Naive thymus-derived CD4-positive, alpha-beta T cell (primary cell): Measurements from ENCODE around the gene NAALADL2. TPM values are rescaled to one million over a fixed set of nuclear protein-coding genes. Genes with fewer than 3 reads are reported as not detected.
"Not testable (repeated sequence)": the region's sequence is repeated elsewhere in the genome, so short reads cannot be mapped to it uniquely, and the experiment has no call there.

Source experiments
- ATAC-seq: fragments of 150-1000 bp; cut with Tn5 transposase; 2 replicates; pipeline ENCODE4 v1.10.0; 2021; ENCODE audit warnings: mild to moderate bottlenecking, moderate library complexity
- CTCF ChIA-PET: fragments of 350-600 bp; sonication (Branson Sonifier 250); formaldehyde crosslinking; loops from one replicate; lab custom pipeline; 2021; ENCODE audit warnings: antibody characterized with exemption; lab: Charles Lee
- POLR2A ChIA-PET: fragments of 350-600 bp; sonication (Branson Sonifier 250); formaldehyde crosslinking; loops from one replicate; lab custom pipeline; 2021; ENCODE audit warnings: antibody characterized with exemption, inconsistent platforms; lab: Charles Lee
- DNase-seq, 9 donors: peaks; one replicate each; pipeline versions ENCODE4 v3.0.0 to v3.0.0-alpha.2; 2020 to 2022; ENCODE audit warnings: mixed read lengths in 1 of 9
- H3K27ac ChIP-seq: one replicate; pipeline ENCODE4 v1.7.0; 2013; ENCODE audit warnings: mild to moderate bottlenecking, low read depth, low read length, moderate library complexity
- H3K27me3 ChIP-seq, 2 donors: one replicate each; pipeline ENCODE4 v1.7.0; 2013; ENCODE audit warnings: low read length in 2 of 2, mild to moderate bottlenecking in 2 of 2, moderate library complexity in 2 of 2; ENCODE audit not compliant: control insufficient read depth in 2 of 2, insufficient read depth in 2 of 2
- H3K36me3 ChIP-seq, 3 experiments: 1 replicate in 2 of 3; 2 replicates in 1 of 3; pipeline ENCODE4 v1.7.0; 2013; ENCODE audit warnings: low read length in 3 of 3, mild to moderate bottlenecking in 3 of 3, moderate library complexity in 1 of 3; ENCODE audit not compliant: insufficient read depth in 3 of 3, control insufficient read depth in 2 of 3
- H3K4me1 ChIP-seq, 2 donors: one replicate each; pipeline ENCODE4 v1.7.0; 2013; ENCODE audit warnings: low read length in 2 of 2, mild to moderate bottlenecking in 2 of 2, moderate library complexity in 1 of 2; ENCODE audit not compliant: control insufficient read depth in 2 of 2, insufficient read depth in 2 of 2
- H3K4me3 ChIP-seq: 2 replicates; pipeline ENCODE4 v1.7.0; 2013; ENCODE audit warnings: mild to moderate bottlenecking, low read length
- H3K9me3 ChIP-seq, 3 experiments: 1 replicate in 2 of 3; 2 replicates in 1 of 3; pipeline ENCODE4 v1.7.0; 2013; ENCODE audit warnings: low read length in 3 of 3; ENCODE audit not compliant: control insufficient read depth in 2 of 3
- H3K27ac Mint-ChIP-seq, 9 donors: one replicate each; pipeline ENCODE4 v1.8.0; 2020 to 2022; ENCODE audit warnings: mixed read lengths in 9 of 9, mild to moderate bottlenecking in 8 of 9, moderate library complexity in 5 of 9, inconsistent platforms in 2 of 9
- H3K27me3 Mint-ChIP-seq, 5 donors: one replicate each; pipeline ENCODE4 v1.8.0; 2021 to 2022; ENCODE audit warnings: mixed read lengths in 5 of 5, mild to moderate bottlenecking in 1 of 5
- H3K36me3 Mint-ChIP-seq, 5 donors: one replicate each; pipeline ENCODE4 v1.8.0; 2020 to 2022; ENCODE audit warnings: mixed read lengths in 5 of 5, mild to moderate bottlenecking in 3 of 5, inconsistent platforms in 1 of 5
- H3K4me1 Mint-ChIP-seq, 7 donors: one replicate each; pipeline ENCODE4 v1.8.0; 2020 to 2022; ENCODE audit warnings: mixed read lengths in 7 of 7, mild to moderate bottlenecking in 3 of 7, inconsistent platforms in 1 of 7
- H3K4me3 Mint-ChIP-seq, 10 donors: one replicate each; pipeline ENCODE4 v1.8.0; 2020 to 2022; ENCODE audit warnings: mild to moderate bottlenecking in 10 of 10, mixed read lengths in 10 of 10, moderate library complexity in 6 of 10, inconsistent platforms in 2 of 10
- H3K9me3 Mint-ChIP-seq, 11 donors: one replicate each; pipeline ENCODE4 v1.8.0; 2020 to 2022; ENCODE audit warnings: mixed read lengths in 11 of 11, mild to moderate bottlenecking in 4 of 11, inconsistent platforms in 1 of 11, moderate library complexity in 1 of 11
- intact Hi-C, 2 donors: fragments of 100-400 bp; cut with micrococcal nuclease; formaldehyde crosslinking; loops; one replicate each; pipeline ENCODE4 v1.15.1; 2023
- polyA plus RNA-seq, 2 donors: library from polyadenylated mRNA; unstranded; fragments of 300-500 nt; fragmentation: Illumina TruSeq; gene quantifications; one replicate each; pipeline ENCODE4 v1.2.3, GENCODE V29; 2021
- total RNA-seq, 6 experiments: library from RNA in 5 of 6; stranded (reverse) in 5 of 6; gene quantifications; 1 replicate in 5 of 6; 2 replicates in 1 of 6; pipeline ENCODE4 v1.2.3 and lab custom pipeline; 2021 to 2026

Gene NAALADL2
- total and polyA plus RNA-seq, 7 experiments from 2014 or later: 0.76 to 1.4 TPM; not detected in 5

DNA sequence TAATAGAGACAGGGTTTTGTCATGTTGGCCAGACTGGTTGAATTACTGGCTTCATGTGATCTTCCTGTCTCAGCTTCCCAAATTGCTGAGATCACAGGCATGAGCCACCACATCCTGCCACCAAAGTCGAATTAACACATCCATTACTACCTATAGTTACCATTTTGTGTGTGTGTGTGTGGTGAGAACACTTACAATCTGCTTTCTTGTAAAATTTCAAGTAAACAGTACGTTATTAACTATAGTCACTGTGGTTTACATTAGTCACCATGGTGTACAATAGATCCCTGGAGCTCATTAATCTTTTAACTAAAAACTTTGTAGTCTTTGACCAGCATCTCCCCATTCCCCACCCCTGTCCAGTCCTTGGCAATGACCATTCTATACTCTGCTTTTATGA lies 270.0 kb downstream of the NAALADL2 start:
- ChIA-PET POLR2A (no interaction called here), CTCF (no interaction called here)
- Histone ChIP-seq H3K4me1 (no peaks in the 10 kb centered on the region), H3K27ac (no peak overlapping the region), H3K27me3 (no peaks in the 10 kb centered on the region), H3K4me3 (no peak overlapping the region), H3K9me3 (peaks cover 0 to 4% (median 0%) of the 10 kb centered on the region in 3 experiments), H3K36me3 (no peaks in the 10 kb centered on the region)
- ATAC-seq (no peak), DNase-seq (no peak)
- Mint-ChIP-seq H3K4me3 (no peak overlapping the region), H3K36me3 (peaks cover 0 to 3% (median 0%) of the 10 kb centered on the region in 5 donors), H3K27ac (no peak overlapping the region), H3K9me3 (peaks cover 0 to 20% (median 4%) of the 10 kb centered on the region in 11 donors), H3K27me3 (no peaks in the 10 kb centered on the region), H3K4me1 (no peaks in the 10 kb centered on the region)
- intact Hi-C loops: no loop called here

DNA sequence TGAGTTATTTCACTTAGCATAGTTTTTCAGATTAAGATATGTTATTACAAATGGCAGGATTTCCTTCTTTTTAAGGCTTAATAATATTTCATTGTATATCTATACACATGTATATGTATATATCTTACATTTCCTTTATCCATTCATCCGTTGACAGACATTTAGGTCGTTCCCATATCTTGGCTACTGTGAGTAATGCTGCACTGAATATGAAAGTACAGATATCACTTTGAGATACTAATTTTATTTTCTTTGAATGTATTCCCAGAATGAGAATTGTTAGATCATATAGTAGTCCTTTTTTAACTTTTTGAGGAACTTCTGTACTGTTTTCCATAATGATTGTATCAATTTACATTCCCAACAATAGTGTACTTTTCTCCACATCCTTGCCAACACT lies 270.4 kb downstream of the NAALADL2 start:
- Mint-ChIP-seq H3K4me1 (no peaks in the 10 kb centered on the region), H3K27ac (no peak overlapping the region), H3K4me3 (no peak overlapping the region), H3K36me3 (peaks cover 0 to 3% (median 0%) of the 10 kb centered on the region in 5 donors), H3K27me3 (no peaks in the 10 kb centered on the region), H3K9me3 (peaks cover 0 to 21% (median 4%) of the 10 kb centered on the region in 11 donors)
- CTCF ChIA-PET: no interaction called here
- POLR2A ChIA-PET: no interaction called here
- DNase-seq (no peak), ATAC-seq (no peak)
- Histone ChIP-seq H3K27ac (no peak overlapping the region), H3K4me1 (no peaks in the 10 kb centered on the region), H3K27me3 (no peaks in the 10 kb centered on the region), H3K36me3 (no peaks in the 10 kb centered on the region), H3K4me3 (no peak overlapping the region), H3K9me3 (peaks cover 0 to 4% (median 0%) of the 10 kb centered on the region in 3 experiments)
- intact Hi-C loops: no loop called here

GRCh38 chr3:175131866-175132265 lies 272.7 kb downstream of the NAALADL2 start:
- DNase-seq, POLR2A ChIA-PET, H3K27ac ChIP-seq, H3K27me3 ChIP-seq, H3K4me3 ChIP-seq, H3K27me3 Mint-ChIP-seq, H3K4me3 Mint-ChIP-seq, H3K4me1 ChIP-seq, intact Hi-C loops, ATAC-seq, CTCF ChIA-PET, H3K9me3 ChIP-seq, H3K27ac Mint-ChIP-seq, H3K36me3 ChIP-seq, H3K36me3 Mint-ChIP-seq, H3K4me1 Mint-ChIP-seq: not testable (repeated sequence)
- peaks cover 0 to 14% (median 5%) of the 10 kb centered on the region in 11 donors for H3K9me3 Mint-ChIP-seq

DNA sequence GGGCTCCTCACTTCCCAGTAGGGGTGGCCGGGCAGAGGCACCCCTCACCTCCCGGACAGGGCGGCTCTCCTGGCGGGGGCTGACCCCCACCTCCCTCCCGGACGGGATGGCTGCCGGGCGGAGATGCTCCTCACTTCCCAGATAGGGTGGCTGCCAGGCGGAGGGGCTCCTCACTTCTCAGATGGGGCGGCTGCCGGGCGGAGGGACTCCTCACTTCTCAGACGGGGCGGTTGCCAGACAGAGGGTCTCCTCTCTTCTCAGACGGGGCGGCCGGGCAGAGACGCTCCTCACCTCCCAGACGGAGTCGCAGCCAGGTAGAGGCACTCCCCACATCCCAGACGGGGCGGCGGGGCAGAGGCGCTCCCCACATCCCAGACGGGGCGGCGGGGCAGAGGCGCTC lies 273.6 kb downstream of the NAALADL2 start:
- H3K27me3 ChIP-seq, intact Hi-C loops, H3K27ac Mint-ChIP-seq, H3K4me1 Mint-ChIP-seq, H3K4me1 ChIP-seq, DNase-seq, H3K36me3 Mint-ChIP-seq, CTCF ChIA-PET, H3K4me3 Mint-ChIP-seq, ATAC-seq, POLR2A ChIA-PET, H3K36me3 ChIP-seq, H3K9me3 ChIP-seq, H3K27me3 Mint-ChIP-seq, H3K4me3 ChIP-seq, H3K27ac ChIP-seq: not testable (repeated sequence)
- peaks cover 0 to 14% (median 5%) of the 10 kb centered on the region in 11 donors for H3K9me3 Mint-ChIP-seq

DNA sequence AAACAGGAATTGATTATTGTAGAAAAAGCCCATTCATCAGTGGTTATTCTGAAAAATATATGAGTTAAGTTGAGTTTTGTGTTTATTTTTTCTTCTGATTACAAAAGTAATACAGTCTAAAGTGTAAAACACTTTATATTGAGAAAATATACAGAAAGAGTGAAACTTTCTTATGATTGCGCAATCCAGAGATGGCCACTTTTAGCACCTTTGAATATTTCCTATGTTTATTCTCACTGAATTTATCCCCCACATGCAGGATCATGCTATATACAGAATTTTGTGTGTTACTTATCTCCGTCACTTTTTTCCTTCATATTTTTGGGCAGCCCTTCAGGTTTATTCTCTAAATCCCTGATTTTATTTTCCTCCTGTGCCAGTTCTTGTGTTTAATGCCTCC lies 285.2 kb downstream of the NAALADL2 start:
- no peak for ATAC-seq
- CTCF ChIA-PET: no interaction called here
- peaks cover 0 to 15% (median 5%) of the 10 kb centered on the region in 11 donors for H3K9me3 Mint-ChIP-seq

DNA sequence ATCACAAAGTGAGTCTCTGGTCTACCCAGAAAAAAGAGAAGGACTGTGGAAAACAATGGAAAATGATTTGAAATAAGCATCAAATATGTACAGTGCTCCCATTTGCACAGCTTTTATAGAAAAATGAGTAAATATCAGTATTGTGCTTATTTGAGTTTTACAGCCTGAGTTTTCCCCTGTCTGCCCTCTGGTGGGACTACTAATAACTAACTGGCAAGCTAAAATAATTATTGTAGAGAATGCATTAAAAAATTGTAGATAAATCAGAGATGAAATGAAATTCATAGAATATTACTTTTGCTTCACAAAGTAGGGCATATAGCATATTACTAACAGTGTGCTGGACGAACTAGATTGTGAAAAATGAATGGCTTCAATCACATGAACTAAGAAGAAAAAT lies 287.1 kb downstream of the NAALADL2 start:
- H3K4me3 Mint-ChIP-seq: no peak overlapping the region
- no peaks in the 10 kb centered on the region for H3K36me3 Mint-ChIP-seq
- intact Hi-C loops: no loop called here
- peaks cover 0 to 9% (median 3%) of the 10 kb centered on the region in 11 donors for H3K9me3 Mint-ChIP-seq
- DNase-seq (no peak), ATAC-seq (no peak)
- no peaks in the 10 kb centered on the region for H3K27me3 Mint-ChIP-seq
- H3K27ac Mint-ChIP-seq: no peak overlapping the region
- Histone ChIP-seq H3K27me3 (no peaks in the 10 kb centered on the region), H3K27ac (no peak overlapping the region), H3K9me3 (no peaks in the 10 kb centered on the region), H3K36me3 (no peaks in the 10 kb centered on the region), H3K4me3 (no peak overlapping the region), H3K4me1 (no peaks in the 10 kb centered on the region)
- no peaks in the 10 kb centered on the region for H3K4me1 Mint-ChIP-seq
- ChIA-PET POLR2A (no interaction called here), CTCF (no interaction called here)

More for the DNA sequence above, 285.2 kb downstream of the NAALADL2 start:
- H3K27ac Mint-ChIP-seq: no peak overlapping the region
- DNase-seq: no peak
- no peaks in the 10 kb centered on the region for H3K27me3 ChIP-seq
- H3K4me3 Mint-ChIP-seq: no peak overlapping the region
- H3K4me3 ChIP-seq: no peak overlapping the region
- H3K27me3 Mint-ChIP-seq: no peaks in the 10 kb centered on the region
- POLR2A ChIA-PET: no interaction called here
- no peaks in the 10 kb centered on the region for H3K4me1 Mint-ChIP-seq
- no peaks in the 10 kb centered on the region for H3K36me3 Mint-ChIP-seq
- intact Hi-C loops: no loop called here
- no peak overlapping the region for H3K27ac ChIP-seq
- no peaks in the 10 kb centered on the region for H3K9me3 ChIP-seq
- no peaks in the 10 kb centered on the region for H3K4me1 ChIP-seq
- no peaks in the 10 kb centered on the region for H3K36me3 ChIP-seq

DNA sequence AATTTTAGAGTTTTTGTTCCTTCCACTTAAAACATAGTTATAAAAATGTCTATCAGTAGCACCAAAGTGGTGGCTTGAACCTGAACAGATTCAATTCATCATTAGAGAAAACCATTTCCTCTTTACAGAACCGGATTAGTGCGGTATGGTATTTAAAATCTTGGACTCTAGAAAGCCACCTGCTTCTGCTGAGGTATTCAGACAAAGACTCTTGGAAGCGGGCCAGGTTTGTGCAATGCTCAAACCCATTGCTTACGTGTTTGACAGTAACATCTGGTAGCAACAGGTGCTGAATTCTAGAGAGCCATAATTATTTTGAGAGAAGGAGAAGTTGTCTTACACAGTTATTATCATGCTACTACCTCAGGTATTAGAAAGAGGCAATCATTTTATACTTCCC lies 290.5 kb downstream of the NAALADL2 start:
- Mint-ChIP-seq H3K27me3 (no peaks in the 10 kb centered on the region), H3K36me3 (no peaks in the 10 kb centered on the region), H3K4me3 (no peak overlapping the region), H3K9me3 (peaks cover 0 to 9% (median 0%) of the 10 kb centered on the region in 11 donors), H3K27ac (no peak overlapping the region), H3K4me1 (no peaks in the 10 kb centered on the region)
- Histone ChIP-seq H3K27me3 (no peaks in the 10 kb centered on the region), H3K27ac (no peak overlapping the region), H3K4me3 (no peak overlapping the region), H3K4me1 (no peaks in the 10 kb centered on the region), H3K9me3 (no peaks in the 10 kb centered on the region), H3K36me3 (no peaks in the 10 kb centered on the region)
- ChIA-PET POLR2A (no interaction called here), CTCF (no interaction called here)
- intact Hi-C loops: no loop called here
- ATAC-seq (no peak), DNase-seq (no peak)
